HS-27A (cell line): Measurements from ENCODE around the gene HEMK1.

Source experiments
- DNase-seq: peaks from one replicate; pipeline ENCODE4 v3.0.0-alpha.2; 2012; ENCODE audit warnings: low read depth, missing footprints

HEMK1 gene, protein sequence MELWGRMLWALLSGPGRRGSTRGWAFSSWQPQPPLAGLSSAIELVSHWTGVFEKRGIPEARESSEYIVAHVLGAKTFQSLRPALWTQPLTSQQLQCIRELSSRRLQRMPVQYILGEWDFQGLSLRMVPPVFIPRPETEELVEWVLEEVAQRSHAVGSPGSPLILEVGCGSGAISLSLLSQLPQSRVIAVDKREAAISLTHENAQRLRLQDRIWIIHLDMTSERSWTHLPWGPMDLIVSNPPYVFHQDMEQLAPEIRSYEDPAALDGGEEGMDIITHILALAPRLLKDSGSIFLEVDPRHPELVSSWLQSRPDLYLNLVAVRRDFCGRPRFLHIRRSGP

DNA sequence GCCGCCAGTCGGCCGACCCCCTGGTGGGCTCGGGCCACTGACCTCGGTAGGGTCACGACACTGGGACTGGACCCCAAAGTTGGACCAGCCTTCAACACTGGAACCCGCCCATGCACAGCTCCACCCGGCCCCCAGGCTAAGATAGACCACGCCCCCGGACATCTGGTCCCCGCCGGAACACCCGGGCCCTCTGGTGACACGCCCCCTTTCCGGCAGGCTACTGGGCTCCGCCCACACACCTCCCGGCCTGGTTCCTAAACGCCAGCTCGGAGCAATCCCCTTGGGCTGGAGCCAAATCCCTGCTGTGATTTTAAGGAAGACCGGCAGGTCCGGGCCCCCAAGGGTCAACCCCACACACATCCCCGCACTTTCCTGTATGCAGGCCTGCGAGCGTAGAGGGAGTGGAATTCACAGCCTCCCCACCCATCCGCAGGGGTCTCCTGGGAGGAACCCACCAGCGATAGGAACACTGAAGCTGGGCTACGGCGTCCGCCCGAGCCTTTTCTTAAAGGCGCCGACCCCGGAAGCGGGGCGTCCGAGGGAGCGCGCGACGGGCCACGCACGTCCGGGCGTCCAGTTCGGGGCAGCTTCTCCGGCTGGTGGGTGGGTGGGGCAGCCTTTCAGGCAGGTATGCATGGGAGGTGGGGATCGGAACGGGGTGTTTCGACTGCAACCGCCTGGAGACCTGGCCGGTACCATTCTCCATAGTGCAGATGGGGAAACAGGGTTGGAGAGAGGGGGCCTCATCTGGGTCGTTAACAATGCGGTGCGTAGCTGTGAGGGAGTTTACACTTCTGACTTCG, at the start of gene HEMK1:
HEMK1 (plus strand) TSS at position 576 of the 803 bp plus-strand sequence. CDS start 1,583 bp downstream, outside the sequence.
- DNase-seq = peak; percentile 92

DNA sequence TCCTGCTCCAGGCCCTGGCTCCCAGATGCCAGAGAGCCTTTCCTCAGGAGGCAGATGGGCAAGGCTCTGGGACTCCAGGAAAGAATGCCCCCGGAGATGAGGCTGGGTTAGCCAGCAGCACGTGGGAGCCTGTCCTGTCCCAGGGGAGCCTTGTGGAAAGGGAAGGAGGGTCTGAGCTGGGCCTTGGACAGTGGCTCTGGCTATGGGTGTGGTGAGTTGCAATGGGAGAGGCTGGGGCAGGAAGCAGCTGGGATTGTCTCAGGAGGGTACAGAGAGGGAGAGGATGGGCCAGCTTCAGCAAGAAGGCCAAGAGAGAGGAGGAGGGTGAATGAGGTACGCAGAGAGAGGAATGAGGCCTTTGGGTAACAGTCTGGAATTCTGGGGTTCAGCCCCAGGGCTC, 48.5 kb upstream of the HEMK1 start:
- DNase-seq = no peak

DNA sequence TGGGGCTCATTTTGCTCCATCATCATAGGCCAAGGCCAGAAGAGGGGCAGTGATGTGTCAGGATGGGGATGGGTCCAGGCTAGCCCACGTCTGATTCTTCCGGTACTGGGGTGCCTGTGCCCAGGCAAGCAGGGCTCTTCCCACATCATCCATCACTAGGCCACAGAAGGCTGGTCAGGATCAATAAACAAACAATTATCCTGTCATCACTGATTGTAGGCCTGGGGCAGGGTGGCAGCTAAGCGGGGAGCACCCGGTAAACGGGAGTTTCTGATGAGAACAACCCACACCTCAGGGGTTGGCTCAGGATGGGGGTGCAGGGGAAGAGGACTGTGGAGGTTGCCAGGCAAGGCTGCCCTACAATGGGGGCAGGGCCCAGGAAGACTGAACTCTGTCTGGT, 47.8 kb upstream of the HEMK1 start:
- no peak for DNase-seq

DNA sequence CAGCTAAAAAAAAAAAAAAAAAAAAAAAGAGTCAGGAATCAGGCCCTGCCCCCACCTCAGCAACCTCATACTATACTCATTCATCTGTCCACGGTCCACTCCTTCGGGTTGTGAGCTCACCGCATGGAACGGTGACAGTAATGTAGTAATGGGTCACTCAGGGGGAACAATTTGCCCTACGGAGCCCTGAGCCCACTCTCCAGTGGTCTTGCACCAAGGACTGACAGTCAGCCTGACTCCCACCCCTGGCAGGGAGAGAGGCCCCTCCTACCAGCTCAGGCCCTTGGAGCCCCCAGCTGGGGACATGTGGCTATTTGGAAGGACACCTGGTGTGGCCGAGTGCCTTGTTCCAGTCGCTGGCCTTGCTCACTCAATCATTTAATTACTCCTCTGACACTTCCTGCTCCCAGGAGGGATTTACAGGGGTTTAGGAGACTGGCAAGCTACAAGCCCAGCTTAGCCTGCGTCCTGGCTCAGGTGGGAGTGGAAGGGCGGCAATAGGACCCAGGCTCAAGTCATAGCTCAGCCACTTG, 46.0 kb upstream of the HEMK1 start:
- no peak for DNase-seq

DNA sequence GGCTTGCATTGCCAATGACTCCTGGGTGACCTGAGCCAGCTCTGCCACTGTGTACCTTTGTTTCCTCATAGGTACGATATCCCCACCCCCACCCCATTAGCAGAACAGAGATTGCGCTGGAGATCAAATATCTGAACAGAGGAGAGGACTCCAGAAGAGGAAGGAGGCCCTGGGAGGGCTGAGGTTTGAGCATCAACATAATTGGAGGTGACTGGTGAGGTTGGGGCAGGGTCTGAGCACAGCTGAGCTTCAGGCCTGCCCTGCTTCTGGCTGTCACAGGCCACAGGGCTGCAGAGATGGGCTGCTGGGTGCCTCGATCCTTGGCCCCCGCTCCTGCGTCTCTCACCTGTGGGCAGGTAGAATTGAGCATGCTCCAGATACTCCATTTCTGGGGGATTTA, 44.6 kb upstream of the HEMK1 start:
- no peak for DNase-seq

DNA sequence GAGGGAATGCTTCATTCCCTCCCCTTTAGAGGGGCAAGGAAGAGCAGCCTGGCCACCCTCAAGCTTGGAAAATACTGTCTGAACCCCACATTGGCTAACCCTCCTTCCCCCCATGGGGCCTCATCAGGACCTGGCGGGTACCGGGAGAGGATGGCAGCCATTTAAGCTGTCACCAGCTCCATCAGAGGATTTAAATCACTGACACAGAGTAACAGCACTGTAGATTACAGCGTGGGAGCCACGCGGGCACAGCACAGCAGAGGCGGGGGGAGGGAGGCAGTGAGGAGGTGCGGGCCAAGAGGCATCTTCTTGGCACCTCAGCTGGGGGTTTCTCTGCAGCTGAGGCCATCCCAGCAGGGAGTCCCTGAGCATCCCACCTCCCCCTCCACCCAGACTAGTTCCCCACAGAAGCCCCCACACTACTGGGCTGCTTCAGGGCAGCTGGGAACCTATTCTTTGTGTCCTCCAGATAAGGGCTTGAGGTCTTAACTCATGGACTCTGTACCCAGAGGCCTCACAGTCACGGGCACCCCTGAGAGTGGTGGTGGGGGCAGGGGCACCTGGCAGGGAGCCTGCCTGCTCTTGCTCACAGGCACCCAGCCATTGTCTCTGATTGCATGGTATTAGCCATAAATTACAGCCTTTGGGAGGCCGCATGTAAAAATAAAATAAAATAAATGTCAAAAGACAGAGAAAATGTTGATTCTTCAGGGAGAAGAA, 44.0 kb upstream of the HEMK1 start:
- no peak for DNase-seq

DNA sequence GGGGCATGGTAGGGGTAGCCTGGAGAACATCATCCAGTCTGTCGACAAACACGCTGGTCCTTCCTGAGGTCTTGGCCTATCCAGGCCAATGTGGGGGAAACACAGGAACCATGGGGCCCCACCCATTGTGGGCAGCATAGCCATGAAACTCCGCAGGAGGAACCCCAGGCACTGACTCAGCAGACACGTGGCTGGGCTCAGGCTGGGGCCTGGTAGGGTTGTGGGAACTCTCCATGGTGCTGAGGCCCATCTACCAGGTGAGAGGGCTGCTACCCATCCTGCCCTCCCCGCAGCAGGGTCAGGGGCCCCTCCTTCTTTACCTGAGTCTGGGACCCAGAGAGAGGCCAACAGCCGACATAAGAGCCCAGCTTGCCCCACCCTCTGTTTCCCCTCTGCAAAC, 43.3 kb upstream of the HEMK1 start:
- no peak for DNase-seq

DNA sequence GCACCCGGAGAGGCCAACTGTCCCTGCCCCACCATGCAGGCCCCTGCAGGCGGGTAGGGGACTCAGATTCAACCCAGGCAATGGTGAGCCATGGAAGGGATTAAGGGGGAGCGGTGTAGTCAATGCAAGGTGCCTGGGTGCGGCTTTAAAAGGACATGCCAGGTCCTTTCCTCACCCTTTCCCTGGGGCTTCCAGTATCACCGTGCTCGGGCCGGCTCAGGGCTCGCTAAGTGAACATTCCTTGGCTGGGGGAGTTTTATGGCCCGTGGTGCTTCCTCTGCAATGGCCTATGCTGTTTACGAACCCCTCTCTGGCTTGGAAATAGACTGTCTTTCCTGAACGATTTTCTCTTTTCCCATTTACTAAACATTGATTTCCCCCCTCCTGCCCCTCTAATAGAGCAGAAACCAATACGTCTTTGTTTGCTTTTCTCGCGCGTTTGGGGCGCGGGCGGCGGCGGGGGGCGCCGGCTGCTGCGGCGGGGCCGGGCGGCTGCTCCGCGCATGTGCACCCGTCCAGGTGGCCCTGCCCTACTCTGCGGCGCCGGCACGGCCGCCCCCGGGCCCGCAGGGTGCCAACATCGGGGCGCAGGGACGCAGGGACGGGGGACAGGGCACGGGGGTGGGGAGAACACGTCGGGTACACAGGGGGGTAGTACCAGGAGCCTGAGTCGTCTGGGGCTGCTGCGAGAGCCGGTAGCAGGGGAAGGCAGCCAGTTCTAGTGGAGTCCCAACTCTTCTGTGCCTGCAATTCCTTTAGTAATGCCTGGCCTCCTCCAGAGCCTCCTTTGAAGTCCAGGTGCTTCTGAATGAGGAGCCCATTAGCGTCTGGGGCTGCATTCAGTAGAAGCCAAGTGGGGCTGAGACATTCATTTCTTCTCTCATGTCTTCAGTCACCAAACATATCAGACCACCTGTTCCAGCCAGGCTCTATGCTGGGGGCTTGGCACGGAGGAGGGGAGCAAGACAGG, 39.0 kb upstream of the HEMK1 start:
- no peak for DNase-seq

DNA sequence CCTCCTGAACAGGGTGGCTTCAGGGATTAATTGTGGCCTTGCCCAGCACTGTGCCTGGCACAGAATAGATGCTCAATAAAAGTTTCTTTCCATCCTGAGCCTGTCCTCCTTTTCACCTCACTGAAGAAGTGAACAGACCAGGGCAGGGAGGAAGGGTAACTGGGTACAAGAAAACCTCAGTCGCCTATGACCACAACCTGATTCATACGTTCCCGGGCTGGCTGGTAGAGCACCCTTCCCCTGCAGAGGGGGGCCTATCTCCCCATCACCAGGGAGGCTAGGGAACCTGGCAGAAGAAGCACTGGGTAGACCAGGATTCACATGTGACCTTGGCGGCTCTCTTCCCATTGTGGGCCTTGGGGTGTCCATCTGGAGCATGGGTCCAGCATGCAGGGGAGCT, 38.1 kb upstream of the HEMK1 start:
- no peak for DNase-seq

DNA sequence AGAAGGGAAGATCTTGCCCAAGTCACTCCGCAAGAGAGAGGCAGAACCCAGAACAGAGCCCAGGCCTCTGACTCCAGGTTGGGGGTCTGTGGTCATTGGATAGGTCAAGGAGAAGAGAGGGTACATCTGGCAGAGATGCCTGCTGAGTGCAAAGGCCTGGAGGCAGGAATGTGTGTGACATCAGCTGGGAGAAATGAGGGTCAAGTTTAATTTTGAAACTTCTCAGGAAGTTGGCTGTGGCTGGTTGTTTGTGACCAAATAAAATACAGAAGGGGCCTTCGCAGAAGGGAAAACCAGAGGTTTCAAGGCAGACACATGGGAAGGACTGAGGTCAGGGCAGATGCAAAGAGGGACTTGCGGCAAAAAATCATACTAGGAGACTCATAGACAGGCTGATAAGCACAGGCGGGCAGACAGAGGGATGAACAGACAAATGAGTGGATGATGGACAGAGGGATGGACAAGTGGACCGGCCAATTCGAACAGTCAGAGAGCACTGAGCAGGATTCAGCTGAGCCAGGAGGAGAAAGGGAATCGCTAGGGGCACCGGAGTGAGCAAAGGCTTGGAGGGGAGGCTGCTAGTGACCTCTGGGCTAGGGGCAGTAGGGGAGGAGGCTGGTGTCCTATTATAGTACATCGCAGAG, 37.1 kb upstream of the HEMK1 start:
- no peak for DNase-seq

DNA sequence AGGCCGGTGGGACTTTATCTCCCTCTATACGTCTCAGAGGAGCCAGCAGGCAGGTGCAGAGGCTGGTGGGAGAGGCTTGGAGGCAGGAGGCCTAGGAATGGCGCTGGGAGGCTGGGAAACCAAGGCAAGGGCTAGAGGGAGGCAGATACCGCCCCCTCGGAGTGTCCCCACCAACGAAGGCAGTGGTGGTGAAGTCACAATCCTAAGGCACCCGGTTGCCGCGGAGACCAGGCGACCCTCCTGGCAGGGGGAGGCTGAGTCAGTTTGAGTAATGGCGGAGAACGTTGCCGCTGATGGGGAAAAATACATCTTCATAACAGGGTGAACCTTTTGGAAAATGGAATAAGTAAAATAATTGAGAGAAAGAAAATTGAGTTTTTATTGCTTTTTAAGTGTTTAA, 36.0 kb upstream of the HEMK1 start:
- no peak for DNase-seq

DNA sequence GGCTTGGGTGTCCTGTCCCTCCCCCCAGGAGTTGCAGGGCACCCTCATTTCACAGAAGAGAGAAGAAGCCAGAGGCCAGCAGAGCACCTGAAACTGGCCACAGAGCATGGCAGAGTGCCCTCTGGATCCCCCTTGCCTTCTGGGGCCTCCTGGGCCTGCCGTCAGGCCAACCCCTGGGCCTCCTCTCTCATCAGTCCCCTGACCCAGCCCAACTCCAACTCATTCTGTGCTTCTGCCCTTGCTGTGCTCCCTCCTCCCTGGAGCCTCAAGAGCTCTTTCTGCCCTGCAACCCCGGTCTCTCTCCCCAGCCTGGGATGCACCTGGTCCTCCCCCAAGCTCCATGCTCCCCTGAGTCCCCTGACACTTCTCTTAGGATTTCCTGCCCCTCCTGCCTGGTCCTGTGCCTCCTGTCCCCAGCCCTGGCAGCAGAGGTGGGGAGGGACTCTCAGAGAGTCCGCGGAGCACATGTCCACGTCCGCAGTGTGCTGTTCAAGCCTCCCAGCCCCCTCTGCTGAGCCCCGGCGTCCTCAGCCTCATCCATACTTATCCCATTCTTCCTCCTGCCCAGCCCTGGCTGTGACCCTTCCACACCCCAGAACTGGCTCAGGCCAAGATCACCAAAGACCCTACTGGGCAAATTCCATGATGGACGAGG, 35.4 kb upstream of the HEMK1 start:
- no peak for DNase-seq

DNA sequence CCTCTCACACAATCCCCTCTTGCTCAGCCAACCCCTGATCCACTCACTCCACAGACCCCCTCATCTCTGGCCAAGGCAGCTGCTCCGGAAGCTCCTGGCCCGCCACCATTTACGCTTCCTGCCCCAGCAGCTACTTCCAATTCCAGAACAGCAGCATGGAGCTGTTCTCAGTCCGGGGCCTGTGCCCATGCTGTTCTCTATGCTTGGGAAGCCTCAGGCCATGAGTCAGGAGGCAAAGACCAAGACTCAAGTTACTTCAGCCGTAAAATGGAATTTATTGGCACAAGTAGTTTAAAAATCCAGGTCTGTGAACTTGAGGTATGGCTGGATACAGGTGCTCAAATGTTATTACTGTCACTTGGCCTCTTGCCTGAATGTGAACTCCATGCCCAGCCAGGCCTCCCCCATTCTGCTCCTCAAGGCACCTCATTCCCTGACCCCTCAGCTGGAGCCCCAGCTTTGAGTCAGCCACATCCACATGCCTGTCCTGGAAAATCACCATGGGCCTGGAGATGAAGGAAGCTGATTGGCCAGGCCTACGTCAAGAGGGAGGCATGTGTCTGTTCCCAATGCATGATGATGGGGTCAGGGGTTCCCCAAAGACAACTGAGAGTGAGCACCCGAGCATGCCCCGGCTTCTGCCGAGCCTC, 34.5 kb upstream of the HEMK1 start:
- DNase-seq = no peak

DNA sequence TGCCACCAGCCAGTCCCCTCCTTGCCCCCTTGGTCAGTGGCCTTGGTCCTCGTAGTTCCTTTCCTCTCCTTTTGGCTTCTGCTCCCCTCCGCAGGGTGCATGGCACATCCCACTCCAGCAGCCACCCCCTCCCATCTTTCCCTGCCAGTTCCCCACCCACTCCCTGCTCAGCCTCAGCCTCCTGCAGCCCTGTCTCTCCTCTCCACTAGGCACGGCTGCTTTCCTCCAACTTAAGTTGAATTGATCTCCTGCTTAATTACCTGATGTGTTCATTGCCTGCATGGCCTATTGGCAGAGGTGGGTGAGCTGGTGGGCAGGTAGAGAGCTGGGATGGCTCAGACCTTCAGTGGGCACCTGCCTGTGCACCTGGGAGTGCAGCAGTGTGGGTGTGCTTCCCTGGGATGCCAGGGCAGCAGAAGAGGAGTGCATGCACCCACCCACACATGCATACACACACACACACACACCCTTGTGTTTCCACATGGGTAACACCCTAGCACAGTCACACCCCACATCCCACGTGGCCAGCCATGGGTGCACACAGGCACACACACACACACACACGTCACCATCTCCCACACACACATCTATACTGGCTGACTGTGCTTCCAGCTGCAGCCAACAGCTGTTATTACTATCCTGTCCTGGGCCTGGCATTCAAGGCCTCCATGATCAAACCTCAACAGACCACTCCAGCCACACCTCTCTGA, 32.7 kb upstream of the HEMK1 start:
- no peak for DNase-seq

DNA sequence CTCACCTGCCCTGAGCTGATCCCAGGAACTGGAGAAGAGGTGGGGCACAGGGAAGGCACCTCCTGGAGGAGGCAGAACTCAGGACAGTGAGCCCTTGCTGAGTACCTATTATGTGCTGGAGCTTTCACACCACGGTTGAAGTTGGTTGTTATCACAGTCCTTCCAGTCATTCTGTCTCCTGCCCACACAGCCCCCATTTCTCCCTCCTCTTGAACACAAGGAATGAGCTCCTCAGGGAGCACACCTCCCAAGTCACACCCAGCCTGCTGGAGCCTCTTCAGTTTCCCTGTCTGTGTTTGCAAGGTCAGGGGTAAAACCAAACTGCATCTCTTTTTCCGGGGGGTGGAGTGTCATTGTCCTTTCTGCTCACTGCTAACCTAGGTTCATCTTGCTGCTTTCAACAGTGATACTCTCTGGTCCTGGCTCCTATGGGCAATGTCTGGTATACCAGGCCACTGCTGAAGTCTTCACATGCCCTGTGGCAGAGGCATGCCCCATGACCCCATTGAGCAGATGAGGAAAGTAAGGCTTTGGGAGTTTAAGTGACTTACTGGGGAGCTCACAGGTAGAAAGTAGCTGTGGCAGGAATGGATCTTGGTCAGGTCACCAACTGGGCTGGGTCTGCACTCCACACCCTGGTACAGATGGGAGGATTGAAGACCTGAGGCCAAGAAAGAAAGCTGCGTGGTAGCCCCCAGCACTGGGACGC, 31.7 kb upstream of the HEMK1 start:
- DNase-seq = no peak

DNA sequence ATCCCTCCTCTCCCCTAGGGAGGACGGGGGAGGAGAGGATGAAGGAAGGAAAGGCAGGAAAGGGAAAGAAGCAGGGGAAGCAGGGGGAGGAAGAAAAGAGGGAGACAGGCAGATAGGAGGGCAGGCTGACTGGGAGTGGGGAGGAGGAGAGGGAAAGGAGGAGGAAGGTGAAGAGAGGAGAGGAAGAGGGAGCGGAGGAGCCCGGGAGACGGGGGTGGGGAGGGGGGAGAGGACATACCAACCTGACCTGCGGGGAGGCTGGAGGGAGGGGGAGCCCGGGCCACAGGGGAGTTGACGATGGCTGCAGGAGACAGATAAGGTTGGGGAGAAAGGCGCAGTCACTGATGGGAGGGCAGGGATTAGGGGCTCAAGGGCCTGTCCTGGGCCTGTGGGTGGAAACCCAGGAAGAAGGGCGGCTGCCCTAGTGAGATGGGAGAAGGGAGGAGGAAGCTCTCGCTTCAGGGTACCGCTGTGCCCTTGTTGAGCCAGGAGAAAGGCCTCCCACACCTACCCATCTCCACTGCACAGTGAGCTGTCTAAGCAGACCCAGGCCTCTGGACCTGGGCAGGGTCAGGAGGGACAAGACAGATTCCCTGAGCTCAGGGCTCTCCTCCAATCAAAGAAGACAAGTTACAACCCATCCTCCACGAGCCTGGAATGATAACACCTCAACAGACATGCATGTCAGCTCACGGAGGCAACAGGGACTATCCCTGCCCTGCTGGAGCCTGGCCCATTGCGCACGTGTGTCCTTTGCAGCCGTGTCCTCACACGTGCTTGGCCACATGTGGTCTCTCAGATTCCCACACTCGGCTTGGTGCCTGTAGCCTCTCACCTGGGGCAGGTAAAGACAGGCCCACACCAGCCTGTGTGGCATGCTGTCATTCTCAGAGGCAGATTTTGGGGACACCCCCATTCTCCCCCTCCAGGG, 29.7 kb upstream of the HEMK1 start:
- DNase-seq = no peak
